ENCODE measurements around the gene NACC2.

NACC2 gene

DNA sequence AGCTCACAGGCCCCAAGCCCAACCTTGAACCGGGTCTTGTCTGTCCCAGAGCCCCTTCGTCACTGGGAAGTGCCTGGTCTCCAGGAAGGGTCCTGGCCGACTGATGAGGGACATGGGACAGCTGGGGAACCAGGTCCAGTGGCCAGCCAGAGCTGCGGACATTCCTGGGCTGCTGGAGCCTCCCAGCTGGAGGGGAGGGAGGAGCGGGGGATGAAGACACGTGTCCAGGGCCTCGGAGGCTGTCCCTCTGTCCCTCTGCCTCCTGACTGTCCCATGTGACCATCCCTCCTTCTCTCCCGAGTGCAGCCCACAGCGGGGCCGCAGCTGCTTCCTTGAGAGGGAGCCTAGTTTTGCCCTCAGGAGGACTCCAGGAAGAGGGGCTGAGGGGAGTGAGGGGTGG lies 92.2 kb downstream of the NACC2 start:
- no peak for DNase-seq (ENCODE audit: low read depth in 2 of 2, low spot score in 1 of 2)

DNA sequence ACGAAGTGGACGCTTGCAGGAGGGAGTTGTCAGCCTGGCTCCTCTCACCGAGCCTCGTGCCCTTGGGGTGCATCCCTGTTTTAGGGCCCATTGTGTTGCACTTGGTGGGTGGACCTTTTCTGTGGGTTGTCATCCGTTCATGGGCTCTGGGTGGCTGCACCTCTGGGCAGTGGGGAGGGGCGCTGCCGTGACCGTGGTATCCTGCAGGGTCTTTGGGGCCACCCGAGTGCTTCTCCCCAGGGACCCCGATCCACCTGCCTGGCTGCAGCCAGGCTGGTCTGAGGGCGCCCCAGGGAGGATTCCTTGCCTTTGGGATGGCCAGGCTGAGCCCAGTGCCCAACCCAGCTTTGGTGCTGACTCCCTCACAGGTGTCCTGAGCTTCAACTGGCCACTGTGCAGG lies 92.9 kb downstream of the NACC2 start:
- no peak for DNase-seq (ENCODE audit: low read depth in 2 of 2, low spot score in 1 of 2)

DNA sequence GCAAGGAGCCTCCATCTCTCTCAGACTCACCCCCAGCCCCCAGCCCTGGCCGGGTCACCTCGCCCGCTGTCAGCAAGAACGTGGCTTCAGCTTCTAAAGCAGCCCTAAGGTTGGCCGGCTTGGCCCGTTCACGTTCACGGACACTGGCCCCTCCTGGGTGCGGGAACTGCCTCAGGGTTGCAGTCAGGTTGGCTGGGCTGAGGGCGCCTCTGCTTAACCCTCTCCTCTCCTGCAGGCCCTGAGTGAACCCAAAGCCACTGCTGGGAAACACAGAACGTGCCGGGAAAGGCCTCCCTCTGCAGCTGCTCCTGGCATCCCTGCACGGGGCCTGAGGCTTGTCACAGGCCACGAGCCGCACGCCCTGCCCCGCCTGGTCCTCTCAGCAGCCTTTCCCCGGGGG lies 93.9 kb downstream of the NACC2 start:
- DNase-seq (ENCODE audit: low read depth in 2 of 2, low spot score in 1 of 2): no peak

DNA sequence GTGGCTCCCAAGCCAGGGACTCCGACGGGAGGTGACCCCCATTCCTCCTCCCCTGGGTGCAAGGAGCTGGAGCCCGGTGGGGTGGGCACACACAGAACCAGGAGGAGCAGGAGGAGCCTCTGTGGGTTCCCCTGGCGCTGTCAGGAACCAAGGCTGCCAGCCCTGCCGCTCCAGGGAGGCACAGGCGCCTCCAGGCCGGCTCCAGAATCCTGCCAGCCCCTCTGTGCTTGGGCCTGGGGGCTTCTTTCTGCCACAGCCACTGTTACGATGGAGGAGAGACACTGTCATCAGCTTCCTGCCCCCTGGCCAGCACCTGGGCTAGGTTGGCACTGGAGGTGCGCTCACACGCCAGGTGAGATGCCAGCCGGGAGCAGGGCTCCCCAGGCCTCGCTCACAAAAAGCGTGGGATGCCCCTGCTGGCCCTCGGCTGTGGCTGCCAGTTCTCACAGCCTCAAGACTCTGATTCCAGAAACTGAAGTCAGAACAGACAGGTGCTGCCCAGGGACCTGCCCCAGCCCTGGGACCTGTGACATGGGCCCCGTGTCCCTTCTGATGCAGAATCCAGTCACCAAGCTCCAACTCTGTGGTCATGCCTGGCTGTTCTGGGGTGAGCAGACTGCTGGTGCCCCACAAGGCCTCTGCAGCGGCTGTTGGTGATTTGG lies 96.5 kb downstream of the NACC2 start:
- DNase-seq (ENCODE audit: low read depth in 2 of 2, low spot score in 1 of 2): no peak

DNA sequence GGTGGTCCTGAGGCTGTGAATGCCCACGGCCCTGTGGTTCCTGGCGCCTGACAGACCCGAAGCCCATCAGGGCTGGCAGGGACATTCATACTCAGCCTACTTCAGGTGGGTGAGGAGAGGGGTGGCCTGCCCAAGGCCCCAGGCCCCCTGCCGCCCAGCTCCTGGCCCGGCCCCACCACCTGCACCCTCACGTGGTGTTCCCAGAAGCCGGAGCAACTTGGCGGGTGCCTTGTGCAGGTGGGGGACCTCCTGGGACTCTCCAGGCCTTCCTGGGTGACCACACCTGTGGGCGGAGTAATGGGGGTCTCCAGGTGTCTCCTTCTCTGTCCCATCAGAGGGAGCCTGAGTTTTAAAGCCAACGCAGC lies 97.1 kb downstream of the NACC2 start:
- DNase-seq (ENCODE audit: low read depth in 2 of 2, low spot score in 1 of 2): no peak

DNA sequence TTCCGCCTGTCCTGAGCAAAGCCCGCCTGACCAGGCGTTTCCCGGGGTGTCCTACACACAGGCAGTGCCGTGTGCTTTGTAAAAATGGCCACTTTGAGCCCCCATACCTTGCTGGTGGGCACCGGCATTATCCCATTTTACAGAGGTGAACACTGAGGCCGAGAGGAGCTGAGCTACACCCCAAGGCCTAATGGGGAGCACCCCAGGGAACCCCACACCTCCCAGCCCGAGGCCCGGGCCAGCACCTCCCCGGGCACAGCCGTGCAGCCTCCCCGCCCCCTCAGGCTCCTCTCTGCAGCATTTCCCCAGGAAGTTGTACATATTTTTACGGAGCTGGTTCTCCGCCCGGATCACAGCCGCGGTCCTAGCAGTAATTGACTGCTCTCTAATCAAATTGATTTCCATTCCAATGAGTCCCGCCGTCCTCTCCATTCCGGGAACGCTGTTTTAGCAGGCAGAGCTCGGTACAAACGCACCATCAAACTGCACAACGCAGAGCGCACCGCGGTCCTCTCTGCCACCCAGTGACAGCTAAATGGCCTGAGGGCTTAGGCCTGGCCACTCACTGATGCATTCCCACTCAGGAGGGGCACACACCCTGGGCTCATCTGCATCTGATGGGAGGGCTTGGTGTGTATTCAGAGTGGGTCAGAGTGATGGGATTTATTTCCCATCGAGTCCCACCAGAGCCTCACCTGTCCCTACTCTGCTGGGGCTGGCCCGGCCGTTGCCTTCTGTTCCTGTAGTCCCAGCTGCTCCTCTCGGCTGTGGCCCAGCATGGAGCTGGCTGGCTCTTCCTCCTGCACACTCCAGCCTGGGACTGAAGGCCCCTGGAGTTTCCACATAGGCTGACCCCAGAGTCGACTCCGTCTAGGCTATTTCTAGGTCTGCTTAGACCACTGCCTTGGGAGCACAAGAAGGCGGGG lies 97.7 kb downstream of the NACC2 start:
- no peak for DNase-seq (ENCODE audit: low read depth in 2 of 2, low spot score in 1 of 2)

DNA sequence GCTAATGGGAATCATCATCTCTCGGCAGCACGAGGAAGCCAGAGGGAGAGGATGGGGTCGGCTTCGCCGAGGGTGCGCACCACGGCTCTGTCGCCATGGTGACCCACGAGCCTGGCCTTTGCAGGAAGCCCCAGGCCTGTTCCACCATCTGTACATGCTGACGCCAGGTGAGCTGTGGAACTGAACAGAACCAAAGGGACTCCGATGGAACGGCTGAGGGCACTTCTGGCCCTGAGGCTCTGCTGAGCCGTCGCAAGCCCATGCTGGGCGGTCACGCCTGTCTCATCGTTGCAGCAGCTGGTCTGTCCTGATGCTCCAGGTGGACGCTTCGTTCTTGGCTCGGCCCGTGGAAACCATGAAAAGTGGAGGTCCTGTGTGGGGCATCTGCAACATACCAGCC lies 99.3 kb downstream of the NACC2 start:
- DNase-seq (ENCODE audit: low read depth in 2 of 2, low spot score in 1 of 2): no peak

DNA sequence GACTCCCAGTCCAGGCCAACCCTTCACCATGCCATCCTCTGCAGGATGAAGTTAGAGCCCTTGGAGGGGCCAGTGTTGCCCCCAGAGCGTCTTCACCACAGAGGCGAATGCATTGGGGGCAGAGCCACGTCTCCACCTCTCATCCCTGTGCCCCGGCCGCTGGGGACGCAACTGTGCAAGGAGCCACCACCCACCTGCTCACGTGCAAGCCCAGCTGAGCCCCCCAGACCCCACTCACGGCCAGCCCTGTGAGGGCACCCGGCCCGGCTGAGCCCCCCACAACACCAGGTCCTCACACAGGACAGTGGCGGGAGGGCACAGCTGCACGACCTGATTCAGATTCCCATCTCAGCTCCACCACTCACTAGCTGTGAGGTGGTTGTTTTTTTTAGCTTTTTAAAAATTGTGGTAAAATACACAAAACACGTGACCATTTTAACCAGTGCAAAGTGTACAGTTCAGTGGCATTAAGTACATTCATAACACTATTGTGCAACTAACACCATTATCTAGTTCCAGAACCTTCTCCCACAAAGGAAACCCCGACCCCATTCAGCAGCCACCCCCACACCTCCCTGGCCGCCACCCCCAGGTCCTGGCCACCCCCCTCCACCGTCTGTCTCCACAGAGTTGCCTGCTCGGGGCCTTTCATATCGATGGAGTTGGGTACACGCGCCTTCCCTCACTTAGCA lies 100.4 kb downstream of the NACC2 start:
- DNase-seq (ENCODE audit: low read depth in 2 of 2, low spot score in 1 of 2): no peak

- DNase-seq (ENCODE audit: low read depth in 2 of 2, low spot score in 1 of 2): no peak
These were observed 101.2 kb downstream of the NACC2 start for GRCh38 chr9:135993765-135994500.

GRCh38 chr9:135993409-135993742 lies 101.7 kb downstream of the NACC2 start:
- DNase-seq (ENCODE audit: low read depth in 2 of 2, low spot score in 1 of 2): no peak

DNA sequence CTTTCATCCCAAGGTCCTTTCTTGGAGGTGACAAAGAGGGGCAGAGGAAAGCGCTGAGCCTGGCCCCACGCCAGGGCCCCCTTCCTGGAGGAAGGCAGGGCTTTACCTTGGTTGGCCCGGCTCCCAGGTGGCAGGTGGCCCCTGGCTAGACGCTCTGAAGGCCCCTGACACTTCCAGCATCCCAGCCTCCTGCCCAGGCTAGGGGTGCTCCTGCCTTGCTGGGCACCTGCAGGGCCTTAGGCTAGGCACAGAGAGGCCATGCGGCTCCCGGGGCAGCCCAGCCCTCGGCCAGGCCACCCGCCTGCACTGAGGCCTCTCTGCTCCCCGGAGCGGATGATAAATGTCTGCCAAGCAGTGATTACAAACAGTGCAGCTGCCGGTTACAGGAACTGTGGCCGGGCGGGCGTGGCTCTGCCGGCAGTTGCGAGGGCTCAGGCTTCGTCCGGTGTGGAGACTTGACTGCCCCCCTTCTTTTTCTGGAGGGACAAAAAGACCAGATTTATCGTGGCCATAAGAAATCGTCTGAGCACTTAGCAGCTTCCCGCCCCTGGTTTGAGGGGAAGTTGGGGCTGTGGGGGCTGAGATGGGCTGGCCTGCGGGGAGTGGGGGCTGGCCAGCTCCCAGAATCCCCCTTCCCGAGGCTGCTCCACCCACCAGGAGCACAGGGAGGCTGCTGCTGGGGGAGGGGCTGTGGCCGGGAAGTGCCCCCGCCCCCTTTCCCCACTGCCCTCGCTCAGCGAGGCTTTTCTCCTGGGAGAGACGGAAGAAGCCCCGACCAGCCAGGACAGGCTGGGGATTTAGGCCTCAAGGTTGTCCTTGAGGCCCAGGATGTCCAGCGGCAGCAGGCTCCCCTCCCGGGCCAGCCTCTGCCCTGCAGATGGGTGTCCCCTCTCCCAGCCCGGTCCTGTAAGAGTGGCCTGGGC lies 102.3 kb downstream of the NACC2 start:
- DNase-seq (ENCODE audit: low read depth in 2 of 2, low spot score in 1 of 2): no peak

DNA sequence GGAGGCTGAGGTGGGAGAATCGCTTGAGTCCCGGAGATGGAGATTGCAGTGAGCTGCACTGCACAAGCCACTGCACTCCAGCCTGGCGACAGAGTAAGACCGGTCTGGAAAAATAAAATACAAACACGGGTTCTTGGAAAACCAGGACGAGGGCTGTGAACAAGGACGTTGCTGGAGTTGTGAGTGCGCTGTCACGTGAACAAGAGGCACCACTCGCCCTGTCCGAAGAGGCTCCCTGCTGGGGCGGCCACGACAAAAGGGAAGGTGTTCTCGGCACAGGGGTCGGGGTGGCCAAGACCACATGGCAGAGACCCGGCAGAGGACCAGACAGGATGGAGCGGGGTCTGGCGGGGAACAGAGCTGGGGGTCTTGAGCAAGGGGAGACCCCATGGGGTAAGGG lies 103.3 kb downstream of the NACC2 start:
- DNase-seq (ENCODE audit: low read depth in 2 of 2, low spot score in 1 of 2): no peak

DNA sequence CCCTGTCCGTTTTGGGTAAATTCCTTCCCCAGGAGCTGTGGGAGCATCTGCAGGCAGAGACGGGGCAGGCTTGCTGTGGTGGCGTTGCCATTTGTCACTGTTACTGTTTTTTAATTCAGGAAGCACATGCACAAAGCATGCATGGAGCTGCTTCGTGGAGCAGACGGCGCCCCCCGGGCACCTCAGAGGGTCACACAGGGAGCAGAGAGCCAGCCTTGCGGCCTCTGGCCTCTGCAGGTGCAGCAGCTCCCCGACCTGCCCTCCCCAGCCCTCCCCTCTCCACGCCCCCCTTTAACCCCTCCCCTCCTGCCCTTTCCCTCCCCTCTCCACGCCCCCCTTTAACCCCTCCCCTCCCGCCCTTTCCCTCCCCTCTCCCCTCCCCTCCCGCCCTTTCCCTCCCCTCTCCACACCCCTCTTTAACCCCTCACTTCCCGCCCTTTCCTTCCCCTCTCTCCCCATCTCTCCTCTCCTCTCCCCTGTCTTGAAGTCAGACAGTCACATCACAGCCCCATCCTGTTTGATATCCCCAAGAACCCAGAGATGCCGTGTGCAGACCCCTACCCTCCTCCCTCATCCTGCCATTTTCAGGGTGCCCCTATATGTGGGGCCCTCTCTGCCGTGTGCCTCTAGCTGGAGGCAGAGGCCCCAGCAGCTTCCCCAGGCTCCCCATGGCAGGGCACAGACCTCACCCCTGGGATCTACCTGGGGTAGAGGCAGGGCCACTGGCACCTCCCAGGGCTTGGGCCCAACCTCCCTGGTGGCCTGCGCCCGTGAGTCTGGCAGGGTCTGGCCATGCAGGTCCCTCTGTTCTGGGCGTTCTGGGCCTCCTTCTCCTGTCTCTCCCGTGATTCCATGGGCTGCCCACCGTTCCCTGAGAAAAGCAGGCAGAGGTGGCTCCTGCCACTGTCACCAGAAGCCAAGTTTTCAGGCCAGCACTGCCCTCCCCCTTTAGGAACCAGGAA lies 104.3 kb downstream of the NACC2 start:
- no peak for DNase-seq (ENCODE audit: low read depth in 2 of 2, low spot score in 1 of 2)

DNA sequence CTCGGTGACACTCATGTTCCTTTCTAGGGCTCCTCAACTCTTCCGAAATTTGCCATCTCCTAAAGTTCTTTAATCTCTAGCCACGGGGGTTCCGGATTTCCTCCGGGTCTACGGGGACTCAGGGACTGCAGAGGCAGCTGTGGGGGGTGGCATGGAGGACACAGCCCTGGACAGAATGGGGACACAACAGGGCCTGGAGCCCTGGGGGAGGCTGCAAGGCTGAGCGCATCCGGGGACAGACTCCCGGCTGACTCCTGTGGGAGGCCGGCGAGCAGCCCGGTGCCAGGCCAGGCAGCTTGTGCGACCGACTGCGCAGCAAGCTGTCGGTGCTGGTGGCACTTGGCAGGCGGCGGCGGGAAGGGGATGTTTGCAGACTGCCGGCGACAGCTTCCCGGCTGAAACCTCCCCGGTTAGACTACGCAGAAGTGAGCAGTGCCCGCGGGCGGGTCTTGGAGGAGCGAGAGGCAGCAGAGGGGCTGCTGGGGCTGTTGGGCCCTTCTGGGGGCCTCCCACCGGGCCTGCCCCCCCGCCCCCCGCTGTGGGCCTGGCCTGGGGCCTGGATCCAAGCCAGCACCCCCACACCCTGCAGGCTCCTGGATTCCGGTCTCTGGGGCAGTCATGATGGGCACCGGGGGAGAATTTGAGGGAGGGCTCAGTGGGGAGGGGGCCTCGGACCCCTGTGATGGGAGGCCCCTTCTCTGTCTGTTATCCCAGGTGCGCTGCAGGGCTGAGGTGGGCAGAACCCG lies 105.2 kb downstream of the NACC2 start:
- no peak for DNase-seq (ENCODE audit: low read depth in 2 of 2, low spot score in 1 of 2)

- DNase-seq (ENCODE audit: low read depth in 2 of 2, low spot score in 1 of 2): no peak
These were observed 105.9 kb downstream of the NACC2 start for GRCh38 chr9:135989157-135989556.

- DNase-seq (ENCODE audit: low read depth in 2 of 2, low spot score in 1 of 2): no peak
These were observed 106.6 kb downstream of the NACC2 start for GRCh38 chr9:135988493-135988892.

DNA sequence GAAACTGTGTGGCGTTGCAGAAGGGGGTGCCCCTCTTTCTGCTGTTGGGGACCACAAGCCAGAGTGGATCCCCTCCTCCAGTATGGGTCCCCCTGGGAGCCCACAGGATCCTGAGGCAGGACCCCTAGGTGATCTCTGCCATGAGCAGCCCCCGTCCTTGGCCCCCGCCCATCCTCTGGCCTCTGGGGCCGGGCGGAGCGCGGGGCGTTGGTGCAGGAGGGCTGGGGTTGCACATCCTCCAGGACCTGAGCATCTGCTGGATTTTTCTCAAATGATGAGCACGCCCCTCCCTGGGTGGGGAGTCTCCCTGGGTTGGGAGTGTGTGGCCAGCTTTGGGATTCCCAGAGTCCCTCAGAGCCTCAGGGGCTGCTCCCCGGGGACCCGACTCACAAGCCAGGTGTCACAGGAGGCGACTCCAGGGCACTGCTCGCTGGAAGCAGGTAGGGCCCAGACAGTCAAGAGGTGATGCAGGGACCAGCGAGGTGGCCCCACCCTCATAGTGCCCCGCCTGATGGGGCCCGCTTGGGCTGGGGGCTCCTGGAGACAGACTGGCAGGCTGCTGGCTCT lies 107.2 kb downstream of the NACC2 start:
- no peak for DNase-seq (ENCODE audit: low read depth in 2 of 2, low spot score in 1 of 2)

GRCh38 chr9:135986605-135987004 lies 108.5 kb downstream of the NACC2 start:
- DNase-seq (ENCODE audit: low read depth in 2 of 2, low spot score in 1 of 2): no peak
